GM23338 (cell line): ENCODE measurements around the gene ASRGL1. TPM values are rescaled to one million over a fixed set of nuclear protein-coding genes. Genes with fewer than 3 reads are reported as not detected.

ENCODE experiments used
- ATAC-seq: fragments of 200-7000 bp; cut with Tn5 transposase; 3 replicates; pipeline ENCODE4 v1.9.1; 2020
- DNase-seq: peaks from one replicate; pipeline ENCODE4 v3.0.0-alpha.2; 2015; ENCODE audit warnings: low spot score
- H2AFZ ChIP-seq: fragments of 200-600 bp; sonication (generic); 2 replicates; pipeline ENCODE4 v1.8.0; 2016; ENCODE audit warnings: antibody characterized with exemption, mild to moderate bottlenecking, moderate library complexity
- H3F3A ChIP-seq: fragments of 200-600 bp; sonication (generic); replicated peaks from 2 replicates; pipeline ENCODE4 v1.8.0; 2017; ENCODE audit warnings: antibody characterized with exemption, mixed run types, low read depth
- H3K27ac ChIP-seq: fragments of 200-600 bp; sonication (generic); 2 replicates; pipeline ENCODE4 v1.6.1; 2016; ENCODE audit warnings: low read depth
- H3K27me3 ChIP-seq: fragments of 200-600 bp; sonication (generic); 2 replicates; pipeline ENCODE4 v1.8.0; 2016; ENCODE audit warnings: mild to moderate bottlenecking, mixed run types, moderate library complexity; ENCODE audit not compliant: insufficient read depth
- H3K36me3 ChIP-seq: fragments of 200-600 bp; sonication (generic); 2 replicates; pipeline ENCODE4 v1.8.0; 2016; ENCODE audit warnings: mild to moderate bottlenecking; ENCODE audit not compliant: insufficient read depth
- H3K4me1 ChIP-seq: fragments of 200-600 bp; sonication (generic); 2 replicates; pipeline ENCODE4 v1.8.0; 2016; ENCODE audit warnings: mild to moderate bottlenecking, moderate library complexity; ENCODE audit not compliant: insufficient read depth
- H3K4me2 ChIP-seq: fragments of 200-600 bp; sonication (generic); 2 replicates; pipeline ENCODE4 v1.7.1; 2017; ENCODE audit warnings: mixed run types
- H3K4me3 ChIP-seq: fragments of 200-600 bp; sonication (generic); 2 replicates; pipeline ENCODE4 v1.6.1; 2016; ENCODE audit warnings: mixed run types
- H3K79me2 ChIP-seq: fragments of 200-600 bp; sonication (generic); replicated peaks from 2 replicates; pipeline ENCODE4 v1.8.0; 2017; ENCODE audit warnings: mild to moderate bottlenecking; ENCODE audit not compliant: insufficient read depth
- H3K9me2 ChIP-seq: fragments of 200-600 bp; sonication (generic); 2 replicates; pipeline ENCODE4 v1.8.0; 2017; ENCODE audit not compliant: insufficient read depth
- H4K20me1 ChIP-seq: fragments of 200-600 bp; sonication (generic); replicated peaks from 2 replicates; pipeline ENCODE4 v1.8.0; 2017; ENCODE audit warnings: mild to moderate bottlenecking; ENCODE audit not compliant: insufficient read depth
- H3K27ac Mint-ChIP-seq: 2 replicates; pipeline ENCODE4 v1.8.0; 2020; ENCODE audit warnings: inconsistent platforms, mild to moderate bottlenecking, moderate library complexity, mixed read lengths
- H3K27me3 Mint-ChIP-seq: 3 replicates; pipeline ENCODE4 v1.8.0; 2022; ENCODE audit warnings: low read depth, mild to moderate bottlenecking, moderate library complexity, mixed read lengths, inconsistent platforms; ENCODE audit not compliant: insufficient read depth, poor library complexity
- H3K36me3 Mint-ChIP-seq: 3 replicates; pipeline ENCODE4 v1.8.0; 2021; ENCODE audit warnings: low read depth, mild to moderate bottlenecking, inconsistent platforms, moderate library complexity, mixed read lengths
- H3K4me1 Mint-ChIP-seq: 3 replicates; pipeline ENCODE4 v1.8.0; 2020; ENCODE audit warnings: mild to moderate bottlenecking, inconsistent platforms, mixed read lengths
- H3K4me3 Mint-ChIP-seq: 3 replicates; pipeline ENCODE4 v1.8.0; 2021; ENCODE audit warnings: moderate library complexity, mild to moderate bottlenecking, inconsistent platforms, mixed read lengths
- H3K9me3 Mint-ChIP-seq: 3 replicates; pipeline ENCODE4 v1.8.0; 2020; ENCODE audit warnings: moderate library complexity, mild to moderate bottlenecking, inconsistent platforms, mixed read lengths
- CREB1 ChIP-seq: fragments of 250-450 bp; sonication (Bioruptor Pico); IDR thresholded peaks from 2 replicates; pipeline ENCODE4 v1.5.0; 2020; ENCODE audit warnings: low read depth, mild to moderate bottlenecking, moderate library complexity
- EZH2 ChIP-seq: fragments of 200-600 bp; sonication (generic); IDR thresholded peaks from one replicate; pipeline ENCODE4 v1.8.0; 2017; ENCODE audit warnings: antibody characterized with exemption, mild to moderate bottlenecking, low read depth; ENCODE audit not compliant: unreplicated experiment
- EZH2phosphoT487 ChIP-seq: fragments of 200-600 bp; sonication (generic); IDR thresholded peaks from one replicate; pipeline ENCODE4 v1.8.1; 2018; ENCODE audit warnings: antibody characterized with exemption; ENCODE audit not compliant: unreplicated experiment
- JUNB ChIP-seq: IDR thresholded peaks from one replicate; pipeline ENCODE4 v1.6.1; 2016; ENCODE audit warnings: antibody characterized with exemption; ENCODE audit not compliant: unreplicated experiment
- NANOG ChIP-seq: IDR thresholded peaks from 2 replicates; pipeline ENCODE4 v1.6.1; 2016; ENCODE audit warnings: antibody characterized with exemption, borderline replicate concordance
- POLR2AphosphoS5 ChIP-seq: IDR thresholded peaks from 2 replicates; pipeline ENCODE4 v1.6.1; 2016; ENCODE audit warnings: antibody characterized with exemption, low read depth
- STAT1 ChIP-seq: IDR thresholded peaks from one replicate; pipeline ENCODE4 v1.6.1; 2016; ENCODE audit warnings: antibody characterized with exemption; ENCODE audit not compliant: unreplicated experiment
- ZNF114 ChIP-seq: fragments of 250-450 bp; sonication (Bioruptor Pico); IDR thresholded peaks from 2 replicates; pipeline ENCODE4 v1.5.0; 2020; ENCODE audit warnings: mild to moderate bottlenecking, moderate library complexity
- ZNF331 ChIP-seq: fragments of 250-450 bp; sonication (Bioruptor Pico); IDR thresholded peaks from 2 replicates; pipeline ENCODE4 v1.5.0; 2020; ENCODE audit warnings: low read depth, mild to moderate bottlenecking, moderate library complexity
- polyA plus RNA-seq: library from polyadenylated mRNA; unstranded; fragments of >200 nt; fragmentation: Nextera tagmentation; extraction: Ambion mirVana; gene quantifications from 2 replicates; pipeline ENCODE4 v1.2.1, GENCODE V29; 2016
- total RNA-seq: library from RNA; depleted of rRNA; stranded (reverse); fragments of >200 nt; shearing (Covaris generic); gene quantifications from 2 replicates; pipeline ENCODE4 v1.2.3, GENCODE V29; 2014
- TF ChIP-seq, protein P1 (sequence below): fragments of 250-450 bp; sonication (Bioruptor Pico); IDR thresholded peaks from 2 replicates; pipeline ENCODE4 v1.5.0; 2020; ENCODE audit warnings: mild to moderate bottlenecking, moderate library complexity
- TF ChIP-seq, protein P2 (sequence below): IDR thresholded peaks from 2 replicates; pipeline ENCODE4 v1.6.1; 2016; ENCODE audit warnings: antibody characterized with exemption
- TF ChIP-seq, protein P3 (sequence below): IDR thresholded peaks from one replicate; pipeline ENCODE4 v1.6.1; 2018; ENCODE audit warnings: antibody characterized with exemption; ENCODE audit not compliant: unreplicated experiment
- TF ChIP-seq, protein P4 (sequence below), 2 experiments: fragments of 200-600 bp in 1 of 2; sonication (generic) in 1 of 2; conservative IDR thresholded peaks; 2 replicates each; pipeline versions ENCODE4 v1.5.1 to v1.6.1; 2016 to 2017; ENCODE audit warnings: antibody characterized with exemption in 2 of 2, low read depth in 2 of 2, mild to moderate bottlenecking in 2 of 2, moderate library complexity in 1 of 2

The ASRGL1 gene
- total and polyA plus RNA-seq, 2 experiments from 2014 or later = 32.9 to 50.3 TPM

DNA sequence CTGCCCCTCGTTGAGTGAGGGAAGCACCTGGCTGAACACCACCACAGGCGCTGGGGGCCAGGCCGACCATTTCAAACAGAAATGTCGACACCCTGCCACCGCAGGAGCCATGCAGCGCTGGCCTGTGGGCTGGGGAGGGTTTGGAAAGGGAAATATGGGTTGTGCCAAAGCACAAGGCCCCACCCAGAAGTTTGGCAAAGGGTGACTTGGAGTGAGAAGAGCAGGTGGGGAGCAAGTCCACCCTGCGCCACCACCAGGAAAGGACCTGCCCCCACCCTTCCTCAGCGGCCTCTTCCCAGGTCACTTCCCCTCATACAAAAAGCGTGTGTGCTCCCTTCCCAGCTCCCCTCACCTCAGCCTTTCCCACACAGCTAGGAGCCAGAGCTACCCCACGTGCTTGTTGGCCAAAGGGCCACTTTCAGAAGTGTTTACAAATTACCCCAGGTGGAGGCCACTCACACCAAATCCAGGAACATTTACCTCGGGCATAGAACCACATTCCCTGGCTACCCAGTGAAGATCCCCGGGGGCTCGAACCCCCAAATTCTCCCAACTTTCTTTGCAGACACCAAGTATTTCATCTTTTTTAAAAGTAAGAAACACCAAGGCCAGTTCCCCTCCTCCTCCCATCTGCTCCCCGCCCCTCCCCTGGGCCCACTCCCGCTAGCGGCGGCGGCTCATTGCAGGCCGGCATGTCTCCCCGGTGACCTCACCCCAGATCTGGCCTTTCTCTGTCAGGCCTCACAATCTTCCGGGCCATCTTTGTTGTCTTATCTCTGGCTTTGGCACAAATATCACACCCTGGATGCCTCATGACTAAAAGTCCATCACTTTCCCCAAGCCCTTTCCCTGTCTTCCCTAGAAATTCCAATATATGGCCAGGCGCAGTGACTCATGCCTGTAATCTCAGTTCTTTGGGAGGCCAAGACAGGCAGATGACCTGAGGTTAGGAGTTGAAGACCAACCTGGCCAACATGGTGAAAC lies 61.1 kb downstream of the ASRGL1 start:
- H3K9me2 ChIP-seq = no peaks in the 10 kb centered on the region
- H4K20me1 ChIP-seq = no peaks in the 10 kb centered on the region
- Mint-ChIP-seq H3K4me3 (no peak overlapping the region), H3K27ac (no peak overlapping the region), H3K9me3 (no peaks in the 10 kb centered on the region), H3K36me3 (no peaks in the 10 kb centered on the region), H3K27me3 (peaks cover 13% of the 10 kb centered on the region), H3K4me1 (peaks cover 38% of the 10 kb centered on the region)
- DNase-seq (no peak), ATAC-seq (no peak)
- no peaks in the 10 kb centered on the region for H3K79me2 ChIP-seq
- H3K27ac ChIP-seq = no peak overlapping the region
- H3K4me1 ChIP-seq = peaks cover 8% of the 10 kb centered on the region
- no peak for TF ChIP-seq ZNF114 (CRISPR knock-in tag)
- TF ChIP-seq CREB1 = no peak
- TF ChIP-seq STAT1 = no peak
- TF ChIP-seq EZH2 = no peak
- TF ChIP-seq, protein P1, sequence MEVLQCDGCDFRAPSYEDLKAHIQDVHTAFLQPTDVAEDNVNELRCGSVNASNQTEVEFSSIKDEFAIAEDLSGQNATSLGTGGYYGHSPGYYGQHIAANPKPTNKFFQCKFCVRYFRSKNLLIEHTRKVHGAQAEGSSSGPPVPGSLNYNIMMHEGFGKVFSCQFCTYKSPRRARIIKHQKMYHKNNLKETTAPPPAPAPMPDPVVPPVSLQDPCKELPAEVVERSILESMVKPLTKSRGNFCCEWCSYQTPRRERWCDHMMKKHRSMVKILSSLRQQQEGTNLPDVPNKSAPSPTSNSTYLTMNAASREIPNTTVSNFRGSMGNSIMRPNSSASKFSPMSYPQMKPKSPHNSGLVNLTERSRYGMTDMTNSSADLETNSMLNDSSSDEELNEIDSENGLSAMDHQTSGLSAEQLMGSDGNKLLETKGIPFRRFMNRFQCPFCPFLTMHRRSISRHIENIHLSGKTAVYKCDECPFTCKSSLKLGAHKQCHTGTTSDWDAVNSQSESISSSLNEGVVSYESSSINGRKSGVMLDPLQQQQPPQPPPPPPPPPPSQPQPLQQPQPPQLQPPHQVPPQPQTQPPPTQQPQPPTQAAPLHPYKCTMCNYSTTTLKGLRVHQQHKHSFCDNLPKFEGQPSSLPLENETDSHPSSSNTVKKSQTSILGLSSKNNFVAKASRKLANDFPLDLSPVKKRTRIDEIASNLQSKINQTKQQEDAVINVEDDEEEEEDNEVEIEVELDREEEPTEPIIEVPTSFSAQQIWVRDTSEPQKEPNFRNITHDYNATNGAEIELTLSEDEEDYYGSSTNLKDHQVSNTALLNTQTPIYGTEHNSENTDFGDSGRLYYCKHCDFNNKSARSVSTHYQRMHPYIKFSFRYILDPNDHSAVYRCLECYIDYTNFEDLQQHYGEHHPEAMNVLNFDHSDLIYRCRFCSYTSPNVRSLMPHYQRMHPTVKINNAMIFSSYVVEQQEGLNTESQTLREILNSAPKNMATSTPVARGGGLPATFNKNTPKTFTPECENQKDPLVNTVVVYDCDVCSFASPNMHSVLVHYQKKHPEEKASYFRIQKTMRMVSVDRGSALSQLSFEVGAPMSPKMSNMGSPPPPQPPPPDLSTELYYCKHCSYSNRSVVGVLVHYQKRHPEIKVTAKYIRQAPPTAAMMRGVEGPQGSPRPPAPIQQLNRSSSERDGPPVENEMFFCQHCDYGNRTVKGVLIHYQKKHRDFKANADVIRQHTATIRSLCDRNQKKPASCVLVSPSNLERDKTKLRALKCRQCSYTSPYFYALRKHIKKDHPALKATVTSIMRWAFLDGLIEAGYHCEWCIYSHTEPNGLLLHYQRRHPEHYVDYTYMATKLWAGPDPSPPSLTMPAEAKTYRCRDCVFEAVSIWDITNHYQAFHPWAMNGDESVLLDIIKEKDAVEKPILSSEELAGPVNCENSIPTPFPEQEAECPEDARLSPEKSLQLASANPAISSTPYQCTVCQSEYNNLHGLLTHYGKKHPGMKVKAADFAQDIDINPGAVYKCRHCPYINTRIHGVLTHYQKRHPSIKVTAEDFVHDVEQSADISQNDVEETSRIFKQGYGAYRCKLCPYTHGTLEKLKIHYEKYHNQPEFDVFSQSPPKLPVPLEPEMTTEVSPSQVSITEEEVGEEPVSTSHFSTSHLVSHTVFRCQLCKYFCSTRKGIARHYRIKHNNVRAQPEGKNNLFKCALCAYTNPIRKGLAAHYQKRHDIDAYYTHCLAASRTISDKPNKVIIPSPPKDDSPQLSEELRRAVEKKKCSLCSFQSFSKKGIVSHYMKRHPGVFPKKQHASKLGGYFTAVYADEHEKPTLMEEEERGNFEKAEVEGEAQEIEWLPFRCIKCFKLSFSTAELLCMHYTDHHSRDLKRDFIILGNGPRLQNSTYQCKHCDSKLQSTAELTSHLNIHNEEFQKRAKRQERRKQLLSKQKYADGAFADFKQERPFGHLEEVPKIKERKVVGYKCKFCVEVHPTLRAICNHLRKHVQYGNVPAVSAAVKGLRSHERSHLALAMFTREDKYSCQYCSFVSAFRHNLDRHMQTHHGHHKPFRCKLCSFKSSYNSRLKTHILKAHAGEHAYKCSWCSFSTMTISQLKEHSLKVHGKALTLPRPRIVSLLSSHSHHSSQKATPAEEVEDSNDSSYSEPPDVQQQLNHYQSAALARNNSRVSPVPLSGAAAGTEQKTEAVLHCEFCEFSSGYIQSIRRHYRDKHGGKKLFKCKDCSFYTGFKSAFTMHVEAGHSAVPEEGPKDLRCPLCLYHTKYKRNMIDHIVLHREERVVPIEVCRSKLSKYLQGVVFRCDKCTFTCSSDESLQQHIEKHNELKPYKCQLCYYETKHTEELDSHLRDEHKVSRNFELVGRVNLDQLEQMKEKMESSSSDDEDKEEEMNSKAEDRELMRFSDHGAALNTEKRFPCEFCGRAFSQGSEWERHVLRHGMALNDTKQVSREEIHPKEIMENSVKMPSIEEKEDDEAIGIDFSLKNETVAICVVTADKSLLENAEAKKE = no peak
- TF ChIP-seq, protein P2, sequence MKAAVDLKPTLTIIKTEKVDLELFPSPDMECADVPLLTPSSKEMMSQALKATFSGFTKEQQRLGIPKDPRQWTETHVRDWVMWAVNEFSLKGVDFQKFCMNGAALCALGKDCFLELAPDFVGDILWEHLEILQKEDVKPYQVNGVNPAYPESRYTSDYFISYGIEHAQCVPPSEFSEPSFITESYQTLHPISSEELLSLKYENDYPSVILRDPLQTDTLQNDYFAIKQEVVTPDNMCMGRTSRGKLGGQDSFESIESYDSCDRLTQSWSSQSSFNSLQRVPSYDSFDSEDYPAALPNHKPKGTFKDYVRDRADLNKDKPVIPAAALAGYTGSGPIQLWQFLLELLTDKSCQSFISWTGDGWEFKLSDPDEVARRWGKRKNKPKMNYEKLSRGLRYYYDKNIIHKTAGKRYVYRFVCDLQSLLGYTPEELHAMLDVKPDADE = no peak
- TF ChIP-seq, protein P3, sequence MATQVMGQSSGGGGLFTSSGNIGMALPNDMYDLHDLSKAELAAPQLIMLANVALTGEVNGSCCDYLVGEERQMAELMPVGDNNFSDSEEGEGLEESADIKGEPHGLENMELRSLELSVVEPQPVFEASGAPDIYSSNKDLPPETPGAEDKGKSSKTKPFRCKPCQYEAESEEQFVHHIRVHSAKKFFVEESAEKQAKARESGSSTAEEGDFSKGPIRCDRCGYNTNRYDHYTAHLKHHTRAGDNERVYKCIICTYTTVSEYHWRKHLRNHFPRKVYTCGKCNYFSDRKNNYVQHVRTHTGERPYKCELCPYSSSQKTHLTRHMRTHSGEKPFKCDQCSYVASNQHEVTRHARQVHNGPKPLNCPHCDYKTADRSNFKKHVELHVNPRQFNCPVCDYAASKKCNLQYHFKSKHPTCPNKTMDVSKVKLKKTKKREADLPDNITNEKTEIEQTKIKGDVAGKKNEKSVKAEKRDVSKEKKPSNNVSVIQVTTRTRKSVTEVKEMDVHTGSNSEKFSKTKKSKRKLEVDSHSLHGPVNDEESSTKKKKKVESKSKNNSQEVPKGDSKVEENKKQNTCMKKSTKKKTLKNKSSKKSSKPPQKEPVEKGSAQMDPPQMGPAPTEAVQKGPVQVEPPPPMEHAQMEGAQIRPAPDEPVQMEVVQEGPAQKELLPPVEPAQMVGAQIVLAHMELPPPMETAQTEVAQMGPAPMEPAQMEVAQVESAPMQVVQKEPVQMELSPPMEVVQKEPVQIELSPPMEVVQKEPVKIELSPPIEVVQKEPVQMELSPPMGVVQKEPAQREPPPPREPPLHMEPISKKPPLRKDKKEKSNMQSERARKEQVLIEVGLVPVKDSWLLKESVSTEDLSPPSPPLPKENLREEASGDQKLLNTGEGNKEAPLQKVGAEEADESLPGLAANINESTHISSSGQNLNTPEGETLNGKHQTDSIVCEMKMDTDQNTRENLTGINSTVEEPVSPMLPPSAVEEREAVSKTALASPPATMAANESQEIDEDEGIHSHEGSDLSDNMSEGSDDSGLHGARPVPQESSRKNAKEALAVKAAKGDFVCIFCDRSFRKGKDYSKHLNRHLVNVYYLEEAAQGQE = no peak
- no peak for TF ChIP-seq EZH2phosphoT487
- no peak for TF ChIP-seq POLR2AphosphoS5
- TF ChIP-seq, protein P4, sequence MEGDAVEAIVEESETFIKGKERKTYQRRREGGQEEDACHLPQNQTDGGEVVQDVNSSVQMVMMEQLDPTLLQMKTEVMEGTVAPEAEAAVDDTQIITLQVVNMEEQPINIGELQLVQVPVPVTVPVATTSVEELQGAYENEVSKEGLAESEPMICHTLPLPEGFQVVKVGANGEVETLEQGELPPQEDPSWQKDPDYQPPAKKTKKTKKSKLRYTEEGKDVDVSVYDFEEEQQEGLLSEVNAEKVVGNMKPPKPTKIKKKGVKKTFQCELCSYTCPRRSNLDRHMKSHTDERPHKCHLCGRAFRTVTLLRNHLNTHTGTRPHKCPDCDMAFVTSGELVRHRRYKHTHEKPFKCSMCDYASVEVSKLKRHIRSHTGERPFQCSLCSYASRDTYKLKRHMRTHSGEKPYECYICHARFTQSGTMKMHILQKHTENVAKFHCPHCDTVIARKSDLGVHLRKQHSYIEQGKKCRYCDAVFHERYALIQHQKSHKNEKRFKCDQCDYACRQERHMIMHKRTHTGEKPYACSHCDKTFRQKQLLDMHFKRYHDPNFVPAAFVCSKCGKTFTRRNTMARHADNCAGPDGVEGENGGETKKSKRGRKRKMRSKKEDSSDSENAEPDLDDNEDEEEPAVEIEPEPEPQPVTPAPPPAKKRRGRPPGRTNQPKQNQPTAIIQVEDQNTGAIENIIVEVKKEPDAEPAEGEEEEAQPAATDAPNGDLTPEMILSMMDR (conservative IDR thresholded peaks at IDR 0.05; ENCODE audit: low read depth in 2 of 2) = no peak
- no peak for TF ChIP-seq JUNB
- TF ChIP-seq NANOG = no peak
- no peak for TF ChIP-seq ZNF331 (CRISPR knock-in tag)
- H2AFZ ChIP-seq = no peak overlapping the region
- no peak overlapping the region for H3K4me3 ChIP-seq
- H3K4me2 ChIP-seq = no peak overlapping the region
- H3K27me3 ChIP-seq = no peaks in the 10 kb centered on the region
- H3K36me3 ChIP-seq = no peaks in the 10 kb centered on the region
- H3F3A ChIP-seq = no peaks in the 10 kb centered on the region
